ENCODE measurements around the gene ARL4D.

The ARL4D gene

DNA sequence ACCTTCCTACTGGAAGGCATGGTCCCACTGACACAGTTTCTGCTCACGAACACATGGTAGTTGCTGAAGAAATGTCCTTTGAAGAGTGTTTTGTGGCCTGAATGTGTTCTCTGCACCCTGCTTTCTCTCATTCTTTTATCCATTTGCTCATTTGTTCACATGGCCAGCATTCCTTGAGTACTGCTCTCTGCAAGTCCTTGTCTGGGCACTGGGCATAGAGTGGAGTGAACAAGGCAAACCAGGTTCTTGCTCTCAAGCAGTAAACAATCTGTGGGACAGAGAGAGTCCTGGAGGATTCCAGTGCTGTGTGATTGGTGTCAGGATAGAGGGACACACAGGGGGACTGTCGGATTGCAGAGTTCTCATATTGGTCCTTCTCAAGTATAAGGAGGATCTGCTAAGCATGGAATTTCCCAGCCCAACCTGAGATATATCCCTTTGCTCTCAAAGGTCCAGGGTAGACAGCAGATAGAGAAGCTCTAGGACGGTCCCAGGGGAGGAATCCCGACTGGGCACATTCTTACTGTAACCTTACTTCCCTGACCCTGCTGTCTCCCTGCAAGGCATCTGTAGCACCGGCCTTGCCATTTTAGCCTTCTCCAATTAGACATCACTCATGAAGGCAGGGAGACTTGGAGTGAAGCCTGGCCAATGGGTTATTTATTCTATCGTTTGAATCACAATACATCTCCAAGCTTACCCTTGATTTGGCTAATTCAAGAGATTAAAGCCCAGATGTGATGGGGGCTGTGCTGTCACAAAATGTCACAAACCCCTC, 32.3 kb downstream of the ARL4D start:
- TF ChIP-seq CTCF (conservative IDR thresholded peaks at IDR 0.05; ENCODE audit: low read depth, low read length) = no peak
- DNase-seq (ENCODE audit: low read depth) = no peak
- H3K4me3 ChIP-seq (ENCODE audit: low read length) = no peak overlapping the region

DNA sequence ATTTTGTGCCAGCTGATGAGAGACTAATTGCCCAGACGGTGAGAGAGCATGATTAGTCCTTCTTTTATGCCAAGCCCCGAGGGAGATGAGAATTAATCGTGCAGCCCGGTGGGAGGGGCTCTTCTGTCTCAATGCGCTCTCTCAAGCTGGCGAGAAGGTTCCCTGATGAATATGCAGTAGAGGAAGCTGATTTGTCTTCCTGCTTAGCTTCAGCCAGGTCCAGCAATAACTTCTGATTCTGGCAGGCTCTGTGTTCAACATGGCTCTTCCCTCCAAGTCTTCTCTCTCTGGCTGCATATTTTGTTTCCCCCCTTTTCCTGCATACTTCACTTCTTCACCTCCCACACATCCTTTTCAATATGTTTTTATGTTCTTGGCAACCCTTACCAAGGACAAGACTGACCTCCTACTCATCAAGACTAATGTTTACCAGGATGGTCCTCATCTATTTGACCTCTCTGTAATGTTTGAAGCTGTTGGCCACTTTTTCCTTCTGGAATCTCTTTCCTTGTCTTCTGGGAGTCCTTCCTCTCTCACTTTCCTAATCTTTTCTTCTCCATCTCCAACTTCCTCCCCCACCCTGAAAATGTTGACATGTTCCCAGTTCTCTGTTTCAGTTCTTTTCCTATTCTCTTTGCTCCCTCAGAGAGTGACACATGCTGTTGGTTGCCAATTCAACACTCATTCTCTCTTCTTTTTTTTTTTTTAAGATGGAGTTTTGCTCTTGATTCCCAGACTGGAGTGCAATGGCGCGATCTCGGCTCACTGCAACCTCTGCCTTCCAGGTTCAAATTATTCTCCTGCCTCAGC, 33.1 kb downstream of the ARL4D start:
- no peak for TF ChIP-seq CTCF (conservative IDR thresholded peaks at IDR 0.05; ENCODE audit: low read depth, low read length)
- DNase-seq (ENCODE audit: low read depth) = no peak
- no peak overlapping the region for H3K4me3 ChIP-seq (ENCODE audit: low read length)

- TF ChIP-seq CTCF (conservative IDR thresholded peaks at IDR 0.05; ENCODE audit: low read depth, low read length) = no peak
- no peak overlapping the region for H3K4me3 ChIP-seq (ENCODE audit: low read length)
- DNase-seq (ENCODE audit: low read depth) = no peak
Observed at GRCh38 chr17:43434902-43435319, 36.1 kb downstream of the ARL4D start.

DNA sequence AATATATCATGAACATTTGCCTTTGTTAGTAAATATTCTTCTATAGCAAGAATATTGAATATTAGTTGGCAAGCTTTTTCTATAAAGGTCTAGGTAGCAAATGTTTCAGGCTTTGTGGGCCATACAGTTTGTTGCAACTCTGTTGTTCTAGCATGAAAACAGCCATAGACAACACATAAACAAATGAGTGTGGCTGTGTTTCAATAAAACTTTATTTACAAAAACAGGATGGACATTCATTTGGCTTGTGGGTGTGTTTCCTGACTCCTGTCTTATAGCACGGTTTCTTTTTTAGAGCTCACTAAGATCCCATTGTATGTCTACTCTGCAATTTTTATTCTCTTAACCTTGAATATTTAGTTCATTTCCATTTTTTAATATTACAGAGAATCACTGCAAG, 39.0 kb downstream of the ARL4D start:
- no peak for TF ChIP-seq CTCF (conservative IDR thresholded peaks at IDR 0.05; ENCODE audit: low read depth, low read length)
- DNase-seq (ENCODE audit: low read depth) = no peak
- no peak overlapping the region for H3K4me3 ChIP-seq (ENCODE audit: low read length)

DNA sequence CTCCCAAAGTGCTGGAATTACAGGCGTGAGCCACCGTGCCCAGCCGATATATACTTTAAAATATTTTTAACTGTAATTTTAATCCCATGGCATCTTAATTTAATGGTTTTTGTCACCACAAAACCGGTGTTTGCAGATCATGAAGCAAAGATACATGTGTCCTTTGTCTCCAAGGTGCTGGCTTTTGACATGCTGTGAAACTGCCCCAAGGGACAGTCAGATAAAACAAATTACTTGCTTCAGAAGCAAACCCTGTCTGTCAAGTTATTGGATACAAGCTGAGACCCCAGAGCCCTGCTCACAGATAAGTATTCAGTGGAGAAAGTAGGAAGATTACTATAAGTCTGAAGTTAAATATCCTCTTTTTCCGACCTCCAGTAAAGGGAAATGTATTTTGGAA, 39.8 kb downstream of the ARL4D start:
- TF ChIP-seq CTCF (conservative IDR thresholded peaks at IDR 0.05; ENCODE audit: low read depth, low read length) = no peak
- no peak overlapping the region for H3K4me3 ChIP-seq (ENCODE audit: low read length)
- DNase-seq (ENCODE audit: low read depth) = no peak

GRCh38 chr17:43439041-43439440, 40.2 kb downstream of the ARL4D start:
- no peak for DNase-seq (ENCODE audit: low read depth)
- TF ChIP-seq CTCF (conservative IDR thresholded peaks at IDR 0.05; ENCODE audit: low read depth, low read length) = no peak
- H3K4me3 ChIP-seq (ENCODE audit: low read length) = no peak overlapping the region

Data from retinal pigment epithelial cell (primary cell).